ENCODE data around the gene GPR55.

- no peak for TF ChIP-seq CTCF (IDR thresholded peaks at IDR 0.05)
- no peak for TF ChIP-seq ZFX (IDR thresholded peaks at IDR 0.05; ENCODE audit: borderline replicate concordance)
Measured at GRCh38 chr2:230879271-230879882, 45.7 kb downstream of the GPR55 start.

Data from 22Rv1 (cell line).